ENCODE measurements around the gene CD40.

The CD40 gene

GRCh38 chr20:46172961-46173536 lies 54.9 kb downstream of the CD40 start:
- DNase-seq (no peak), ATAC-seq (replicated peaks) (no peak)
- H3K36me3 Mint-ChIP-seq, result no peaks in the 10 kb centered on the region
- no peaks in the 10 kb centered on the region for H3K9me3 Mint-ChIP-seq
- no peak overlapping the region for H3K4me3 Mint-ChIP-seq
- H3K27ac Mint-ChIP-seq, result no peak overlapping the region
- H3K4me1 Mint-ChIP-seq, result no peaks in the 10 kb centered on the region
- H3K27me3 Mint-ChIP-seq, result peaks cover 64 to 72% of the 10 kb centered on the region in 2 donors

- H3K27ac Mint-ChIP-seq, result no peak overlapping the region
- H3K27me3 Mint-ChIP-seq, result peaks cover 64 to 73% of the 10 kb centered on the region in 2 donors
- DNase-seq, result no peak
- no peak for ATAC-seq (replicated peaks)
- no peak overlapping the region for H3K4me3 Mint-ChIP-seq
- no peaks in the 10 kb centered on the region for H3K36me3 Mint-ChIP-seq
- no peaks in the 10 kb centered on the region for H3K4me1 Mint-ChIP-seq
- no peaks in the 10 kb centered on the region for H3K9me3 Mint-ChIP-seq
Observed at GRCh38 chr20:46173652-46174468, 55.7 kb downstream of the CD40 start.

GRCh38 chr20:46174469-46175126 lies 56.5 kb downstream of the CD40 start:
- Mint-ChIP-seq H3K4me3 (no peak overlapping the region), H3K36me3 (no peaks in the 10 kb centered on the region)

GRCh38 chr20:46175127-46175494 lies 57.0 kb downstream of the CD40 start:
- Mint-ChIP-seq H3K27me3 (peaks cover 74% of the 10 kb centered on the region in 2 donors), H3K36me3 (no peaks in the 10 kb centered on the region), H3K4me3 (no peak overlapping the region), H3K27ac (no peak overlapping the region), H3K4me1 (no peaks in the 10 kb centered on the region), H3K9me3 (no peaks in the 10 kb centered on the region)
- ATAC-seq (replicated peaks) (no peak), DNase-seq (no peak)

More at GRCh38 chr20:46174469-46175126, 56.5 kb downstream of the CD40 start:
- H3K9me3 Mint-ChIP-seq, result no peaks in the 10 kb centered on the region
- H3K27me3 Mint-ChIP-seq, result peaks cover 69 to 74% of the 10 kb centered on the region in 2 donors
- peak; percentile 93 to 97 for ATAC-seq (replicated peaks)
- DNase-seq, result peak; percentile 45
- no peaks in the 10 kb centered on the region for H3K4me1 Mint-ChIP-seq
- no peak overlapping the region for H3K27ac Mint-ChIP-seq

- no peaks in the 10 kb centered on the region for H3K9me3 Mint-ChIP-seq
- H3K4me3 Mint-ChIP-seq, result no peak overlapping the region
- ATAC-seq (replicated peaks), result no peak
- peaks cover 70 to 77% of the 10 kb centered on the region in 2 donors for H3K27me3 Mint-ChIP-seq
- no peak for DNase-seq
- H3K27ac Mint-ChIP-seq, result no peak overlapping the region
- H3K4me1 Mint-ChIP-seq, result no peaks in the 10 kb centered on the region
- no peaks in the 10 kb centered on the region for H3K36me3 Mint-ChIP-seq
Observed at GRCh38 chr20:46176739-46177378, 58.7 kb downstream of the CD40 start.

GRCh38 chr20:46177768-46178167 lies 59.7 kb downstream of the CD40 start:
- H3K36me3 Mint-ChIP-seq, result no peaks in the 10 kb centered on the region
- H3K27ac Mint-ChIP-seq, result no peak overlapping the region
- peaks cover 67 to 79% of the 10 kb centered on the region in 2 donors for H3K27me3 Mint-ChIP-seq
- H3K4me1 Mint-ChIP-seq, result no peaks in the 10 kb centered on the region
- H3K9me3 Mint-ChIP-seq, result no peaks in the 10 kb centered on the region
- DNase-seq (no peak), ATAC-seq (replicated peaks) (no peak)
- no peak overlapping the region for H3K4me3 Mint-ChIP-seq

GRCh38 chr20:46178891-46179290 lies 60.8 kb downstream of the CD40 start:
- ATAC-seq (replicated peaks), result no peak
- Mint-ChIP-seq H3K4me1 (no peaks in the 10 kb centered on the region), H3K36me3 (no peaks in the 10 kb centered on the region), H3K4me3 (no peak overlapping the region), H3K9me3 (no peaks in the 10 kb centered on the region), H3K27ac (no peak overlapping the region), H3K27me3 (peaks cover 58 to 73% of the 10 kb centered on the region in 2 donors)
- DNase-seq, result no peak
